Osteocyte (in vitro differentiated cells): ENCODE data around the gene DDR2. TPM values are rescaled to one million over a fixed set of nuclear protein-coding genes. Genes with fewer than 3 reads are reported as not detected.
A peak's percentile ranks its signal among the peaks of the same experiment; 100 is the strongest.

Experiments used
- DNase-seq: peaks from one replicate; pipeline ENCODE4 v3.0.0; 2021; ENCODE audit warnings: mixed read lengths; ENCODE audit not compliant: unreplicated experiment; ENCODE audit errors: extremely low spot score
- H3K27ac Mint-ChIP-seq: one replicate; pipeline ENCODE4 v1.8.0; 2021; ENCODE audit warnings: mild to moderate bottlenecking, mixed read lengths; ENCODE audit not compliant: unreplicated experiment
- H3K27me3 Mint-ChIP-seq: one replicate; pipeline ENCODE4 v1.8.0; 2021; ENCODE audit warnings: mixed read lengths; ENCODE audit not compliant: unreplicated experiment
- H3K36me3 Mint-ChIP-seq: one replicate; pipeline ENCODE4 v1.8.0; 2021; ENCODE audit warnings: mixed read lengths; ENCODE audit not compliant: unreplicated experiment
- H3K4me1 Mint-ChIP-seq: one replicate; pipeline ENCODE4 v1.8.0; 2021; ENCODE audit warnings: mixed read lengths; ENCODE audit not compliant: unreplicated experiment
- H3K4me3 Mint-ChIP-seq: one replicate; pipeline ENCODE4 v1.8.0; 2021; ENCODE audit warnings: mild to moderate bottlenecking, moderate library complexity, mixed read lengths; ENCODE audit not compliant: unreplicated experiment
- H3K9me3 Mint-ChIP-seq: one replicate; pipeline ENCODE4 v1.8.0; 2021; ENCODE audit warnings: mixed read lengths; ENCODE audit not compliant: unreplicated experiment
- CTCF ChIP-seq: fragments of 200-600 bp; sonication (generic); IDR thresholded peaks from 2 replicates; pipeline ENCODE4 v1.5.0; 2021; ENCODE audit warnings: antibody characterized with exemption, mild to moderate bottlenecking, moderate library complexity
- total RNA-seq: library from RNA; stranded (reverse); gene quantifications from 2 replicates; pipeline ENCODE4 v1.2.1, GENCODE V29; 2021

The DDR2 gene
- total RNA-seq, 1 donor from 2014 or later, result 173 TPM

- Mint-ChIP-seq H3K36me3 (no peaks in the 10 kb centered on the region), H3K9me3 (no peaks in the 10 kb centered on the region), H3K4me3 (peak overlapping the region; percentile 2), H3K27ac (peak overlapping the region; percentile 98), H3K27me3 (no peaks in the 10 kb centered on the region), H3K4me1 (peaks cover 48% of the 10 kb centered on the region)
- no peak for TF ChIP-seq CTCF
- DNase-seq, result no peak
Observed at GRCh38 chr1:162629077-162629627, 3.1 kb upstream of the DDR2 start.

GRCh38 chr1:162629651-162630050, 2.6 kb upstream of the DDR2 start:
- H3K27me3 Mint-ChIP-seq, result no peaks in the 10 kb centered on the region
- no peak for DNase-seq
- H3K9me3 Mint-ChIP-seq, result no peaks in the 10 kb centered on the region
- peaks cover 53% of the 10 kb centered on the region for H3K4me1 Mint-ChIP-seq
- H3K27ac Mint-ChIP-seq, result peak overlapping the region; percentile 98
- no peaks in the 10 kb centered on the region for H3K36me3 Mint-ChIP-seq
- no peak overlapping the region for H3K4me3 Mint-ChIP-seq
- no peak for TF ChIP-seq CTCF

GRCh38 chr1:162631546-162632191, 595 bp upstream of the DDR2 start:
- Mint-ChIP-seq H3K27ac (peak overlapping the region; percentile 98), H3K36me3 (no peaks in the 10 kb centered on the region), H3K4me1 (peaks cover 71% of the 10 kb centered on the region), H3K9me3 (no peaks in the 10 kb centered on the region), H3K4me3 (peak overlapping the region; percentile 92), H3K27me3 (no peaks in the 10 kb centered on the region)
- TF ChIP-seq CTCF, result no peak
- no peak for DNase-seq

- no peak for DNase-seq
- peak overlapping the region; percentile 92 for H3K4me3 Mint-ChIP-seq
- peak overlapping the region; percentile 98 for H3K27ac Mint-ChIP-seq
- no peaks in the 10 kb centered on the region for H3K36me3 Mint-ChIP-seq
- H3K27me3 Mint-ChIP-seq, result no peaks in the 10 kb centered on the region
- peaks cover 68% of the 10 kb centered on the region for H3K4me1 Mint-ChIP-seq
- H3K9me3 Mint-ChIP-seq, result no peaks in the 10 kb centered on the region
- TF ChIP-seq CTCF, result no peak
Observed at GRCh38 chr1:162632698-162633080, 425 bp downstream of the DDR2 start.

GRCh38 chr1:162633081-162633762, 958 bp downstream of the DDR2 start:
- Mint-ChIP-seq H3K4me1 (peaks cover 63% of the 10 kb centered on the region), H3K27ac (peak overlapping the region; percentile 98), H3K27me3 (no peaks in the 10 kb centered on the region), H3K4me3 (peak overlapping the region; percentile 92), H3K9me3 (no peaks in the 10 kb centered on the region), H3K36me3 (no peaks in the 10 kb centered on the region)
- TF ChIP-seq CTCF, result peak; percentile 24
- no peak for DNase-seq
